Caco-2 (cell line): ENCODE data around the gene MAST4. TPM values are rescaled to one million over a fixed set of nuclear protein-coding genes. Genes with fewer than 3 reads are reported as not detected.

Experiments
- BruUV-seq: library from RNA; stranded (reverse); fragments of 400-500 nt; replicated peaks from 2 replicates; lab custom pipeline; 2021; lab: Mats Ljungman, UMichigan
- CTCF ChIA-PET: fragments of 300-600 bp; sonication (Branson Sonifier 250); formaldehyde crosslinking; loops from one replicate; lab custom pipeline; 2022; ENCODE audit warnings: antibody characterized with exemption; lab: Charles Lee
- POLR2A ChIA-PET: fragments of 300-600 bp; sonication (Branson Sonifier 250); formaldehyde crosslinking; loops from one replicate; lab custom pipeline; 2022; ENCODE audit warnings: antibody characterized with exemption; lab: Charles Lee
- DNase-seq, 2 experiments: peaks; one replicate each; pipeline versions ENCODE4 v3.0.0 to v3.0.0-alpha.2; 2020 to 2022
- H3K27me3 ChIP-seq: replicated peaks from 2 replicates; pipeline ENCODE4 v1.6.0; 2011; ENCODE audit warnings: low read length; ENCODE audit not compliant: control insufficient read depth, insufficient read depth
- H3K36me3 ChIP-seq: 2 replicates; pipeline ENCODE4 v1.5.1; 2011; ENCODE audit warnings: low read length; ENCODE audit not compliant: control insufficient read depth, insufficient read depth
- H3K4me1 ChIP-seq: fragments of 250-450 bp; sonication (Bioruptor Pico); 2 replicates; pipeline ENCODE4 v1.5.1; 2020; ENCODE audit warnings: mild to moderate bottlenecking
- H3K4me3 ChIP-seq: 2 replicates; pipeline ENCODE4 v1.5.1; 2011; ENCODE audit warnings: low read depth, mild to moderate bottlenecking, control low read depth, low read length
- H3K9me3 ChIP-seq: fragments of 250-450 bp; sonication (Bioruptor Pico); 2 replicates; pipeline ENCODE4 v1.5.1; 2020; ENCODE audit warnings: mild to moderate bottlenecking, moderate library complexity
- H3K27ac Mint-ChIP-seq: one replicate; pipeline ENCODE4 v1.8.0; 2022; ENCODE audit warnings: mixed read lengths; ENCODE audit not compliant: unreplicated experiment
- H3K27me3 Mint-ChIP-seq: one replicate; pipeline ENCODE4 v1.8.0; 2022; ENCODE audit warnings: mixed read lengths; ENCODE audit not compliant: insufficient read depth, unreplicated experiment
- H3K36me3 Mint-ChIP-seq: one replicate; pipeline ENCODE4 v1.8.0; 2022; ENCODE audit warnings: mild to moderate bottlenecking, mixed read lengths; ENCODE audit not compliant: insufficient read depth, unreplicated experiment
- H3K4me1 Mint-ChIP-seq: one replicate; pipeline ENCODE4 v1.8.0; 2022; ENCODE audit warnings: low read depth, mixed read lengths; ENCODE audit not compliant: unreplicated experiment
- H3K4me3 Mint-ChIP-seq: one replicate; pipeline ENCODE4 v1.8.0; 2022; ENCODE audit warnings: mild to moderate bottlenecking, moderate library complexity, mixed read lengths; ENCODE audit not compliant: unreplicated experiment
- H3K9me3 Mint-ChIP-seq: one replicate; pipeline ENCODE4 v1.8.0; 2022; ENCODE audit warnings: mixed read lengths; ENCODE audit not compliant: unreplicated experiment
- CTCF ChIP-seq, 2 experiments: fragments of 200-600 bp in 1 of 2; IDR thresholded peaks; 1 replicate in 1 of 2; 2 replicates in 1 of 2; pipeline versions ENCODE4 v1.5.1 to v1.8.0; 2011 to 2022; ENCODE audit warnings: antibody characterized with exemption in 1 of 2, control low read depth in 1 of 2, inconsistent platforms in 1 of 2, low read depth in 1 of 2, low read length in 1 of 2, mild to moderate bottlenecking in 1 of 2, moderate library complexity in 1 of 2; ENCODE audit not compliant: insufficient read depth in 1 of 2, severe bottlenecking in 1 of 2, unreplicated experiment in 1 of 2
- intact Hi-C: fragments of 100-400 bp; cut with micrococcal nuclease; formaldehyde crosslinking; loops from one replicate; pipeline ENCODE4 v1.10.0; 2022; ENCODE audit not compliant: unreplicated experiment
- total RNA-seq: library from RNA; stranded (reverse); gene quantifications from 2 replicates; pipeline ENCODE4 v1.2.3, GENCODE V29; 2022

The MAST4 gene
- total RNA-seq, 1 experiment from 2014 or later, result 17.8 TPM

- ChIA-PET POLR2A (no interaction called here), CTCF (no interaction called here)
- no peaks in the 10 kb centered on the region for H3K9me3 ChIP-seq
- Mint-ChIP-seq H3K9me3 (no peaks in the 10 kb centered on the region), H3K27me3 (no peaks in the 10 kb centered on the region), H3K4me3 (no peak overlapping the region), H3K36me3 (peaks cover 22% of the 10 kb centered on the region), H3K4me1 (no peaks in the 10 kb centered on the region), H3K27ac (no peak overlapping the region)
- no peaks in the 10 kb centered on the region for H3K36me3 ChIP-seq
- TF ChIP-seq CTCF (IDR thresholded peaks at IDR 0.05; ENCODE audit: insufficient read depth in 1 of 2, low read depth in 1 of 2, low read length in 1 of 2, severe bottlenecking in 1 of 2, unreplicated experiment in 1 of 2), result no peak
- H3K27me3 ChIP-seq, result no peaks in the 10 kb centered on the region
- no peaks in the 10 kb centered on the region for H3K4me1 ChIP-seq
- intact Hi-C loops, result no loop called here
- no peak overlapping the region for H3K4me3 ChIP-seq
- no TSS peak for BruUV-seq
- DNase-seq, result no peak
Measured at GRCh38 chr5:67129768-67130167, 533.6 kb downstream of the MAST4 start.

- no peak for DNase-seq
- Mint-ChIP-seq H3K4me3 (no peak overlapping the region), H3K27me3 (no peaks in the 10 kb centered on the region), H3K4me1 (no peaks in the 10 kb centered on the region), H3K9me3 (no peaks in the 10 kb centered on the region), H3K27ac (no peak overlapping the region), H3K36me3 (peaks cover 19% of the 10 kb centered on the region)
- no peak overlapping the region for H3K4me3 ChIP-seq
- TF ChIP-seq CTCF (IDR thresholded peaks at IDR 0.05; ENCODE audit: insufficient read depth in 1 of 2, low read depth in 1 of 2, low read length in 1 of 2, severe bottlenecking in 1 of 2, unreplicated experiment in 1 of 2), result no peak
- BruUV-seq, result no TSS peak
- H3K27me3 ChIP-seq, result no peaks in the 10 kb centered on the region
- CTCF ChIA-PET, result no interaction called here
- no peaks in the 10 kb centered on the region for H3K36me3 ChIP-seq
- H3K4me1 ChIP-seq, result no peaks in the 10 kb centered on the region
- intact Hi-C loops, result no loop called here
- no peaks in the 10 kb centered on the region for H3K9me3 ChIP-seq
- POLR2A ChIA-PET, result interaction anchor here (0.6 kb wide), 1 partner anchor 10 kb away, joined by 4 read pairs; no protein-coding TSS in a partner anchor
Measured at GRCh38 chr5:67133217-67133616, 537.0 kb downstream of the MAST4 start.

- TF ChIP-seq CTCF (IDR thresholded peaks at IDR 0.05; ENCODE audit: insufficient read depth in 1 of 2, low read depth in 1 of 2, low read length in 1 of 2, severe bottlenecking in 1 of 2, unreplicated experiment in 1 of 2), result no peak
- H3K4me1 Mint-ChIP-seq, result no peaks in the 10 kb centered on the region
- intact Hi-C loops, result no loop called here
Measured at GRCh38 chr5:67133776-67134175, 537.6 kb downstream of the MAST4 start.

More at GRCh38 chr5:67133776-67134175, 537.6 kb downstream of the MAST4 start:
- peaks cover 17% of the 10 kb centered on the region for H3K36me3 Mint-ChIP-seq
- Histone ChIP-seq H3K4me1 (no peaks in the 10 kb centered on the region), H3K36me3 (no peaks in the 10 kb centered on the region), H3K9me3 (no peaks in the 10 kb centered on the region), H3K27me3 (no peaks in the 10 kb centered on the region), H3K4me3 (no peak overlapping the region)
- no peak overlapping the region for H3K27ac Mint-ChIP-seq
- POLR2A ChIA-PET, result interaction anchor here (0.6 kb wide), 1 partner anchor 10 kb away, joined by 4 read pairs; no protein-coding TSS in a partner anchor
- H3K4me3 Mint-ChIP-seq, result no peak overlapping the region
- no TSS peak for BruUV-seq
- DNase-seq, result no peak
- H3K27me3 Mint-ChIP-seq, result no peaks in the 10 kb centered on the region
- CTCF ChIA-PET, result no interaction called here
- no peaks in the 10 kb centered on the region for H3K9me3 Mint-ChIP-seq
